NCI-H2227 (cell line): ENCODE data around the gene PAEP.
"Not testable (repeated sequence)": the region's sequence is repeated elsewhere in the genome, so short reads cannot be mapped to it uniquely, and the experiment has no call there.

Experiments
- DNase-seq: peaks from one replicate; lab custom pipeline; 2025; ENCODE audit not compliant: unreplicated experiment; lab: John Stamatoyannopoulos, UW

The PAEP gene

DNA sequence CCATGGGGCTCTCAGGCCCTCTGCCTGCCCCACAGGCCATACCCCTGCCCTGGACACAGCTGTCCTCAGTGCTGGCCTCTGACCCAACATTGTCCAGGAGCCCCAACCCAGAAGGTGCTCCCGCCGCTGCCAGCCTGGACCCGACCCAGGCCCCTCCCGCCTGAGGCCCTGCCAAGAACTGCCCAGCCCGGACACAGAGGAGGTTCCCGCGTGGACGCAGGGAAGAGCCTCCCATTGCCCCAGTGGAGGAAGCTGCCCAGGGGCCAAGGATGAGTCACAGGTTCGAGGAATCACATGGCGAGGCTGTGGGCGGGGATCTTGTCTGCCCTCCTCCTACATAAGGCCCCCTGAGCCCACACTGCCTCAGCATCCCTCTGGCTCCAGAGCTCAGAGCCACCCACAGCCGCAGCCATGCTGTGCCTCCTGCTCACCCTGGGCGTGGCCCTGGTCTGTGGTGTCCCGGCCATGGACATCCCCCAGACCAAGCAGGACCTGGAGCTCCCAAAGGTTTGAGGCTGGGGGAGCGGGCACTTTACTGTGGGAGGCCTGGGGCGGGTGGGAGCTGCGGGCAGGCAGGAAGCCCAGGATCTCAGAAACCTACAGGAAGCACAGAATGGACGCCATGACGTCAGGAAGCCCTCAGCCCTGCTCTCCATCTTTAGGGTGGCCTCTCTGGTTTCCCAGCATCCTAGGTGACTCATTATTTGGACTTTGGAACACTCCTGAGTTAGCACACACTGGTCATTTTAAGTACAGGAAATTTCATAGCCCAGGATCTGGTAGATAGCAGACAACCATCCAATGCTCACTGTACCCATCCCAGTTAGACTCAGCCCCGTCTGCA lies at the start of gene PAEP:
PAEP (plus strand) TSS at position 366 of the 844 bp plus-strand sequence.
- no peak for DNase-seq

DNA sequence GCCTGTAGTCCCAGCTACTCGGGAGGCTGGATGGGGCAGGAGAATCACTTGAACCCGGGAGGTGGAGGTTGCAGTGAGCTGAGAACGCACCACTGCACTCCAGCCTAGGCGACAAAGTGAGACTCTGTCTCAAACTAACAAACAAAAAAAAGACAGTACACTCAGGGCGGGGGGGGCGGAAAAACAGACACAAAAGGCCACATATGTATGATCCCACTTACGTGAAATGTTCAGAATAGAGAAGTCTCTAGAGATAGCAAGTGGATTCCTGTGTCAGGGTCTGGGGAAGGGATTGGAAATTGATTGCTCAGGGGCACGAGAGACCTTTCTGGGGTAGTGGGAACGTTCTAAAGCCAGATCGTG lies 49.3 kb upstream of the PAEP start:
- no peak for DNase-seq

DNA sequence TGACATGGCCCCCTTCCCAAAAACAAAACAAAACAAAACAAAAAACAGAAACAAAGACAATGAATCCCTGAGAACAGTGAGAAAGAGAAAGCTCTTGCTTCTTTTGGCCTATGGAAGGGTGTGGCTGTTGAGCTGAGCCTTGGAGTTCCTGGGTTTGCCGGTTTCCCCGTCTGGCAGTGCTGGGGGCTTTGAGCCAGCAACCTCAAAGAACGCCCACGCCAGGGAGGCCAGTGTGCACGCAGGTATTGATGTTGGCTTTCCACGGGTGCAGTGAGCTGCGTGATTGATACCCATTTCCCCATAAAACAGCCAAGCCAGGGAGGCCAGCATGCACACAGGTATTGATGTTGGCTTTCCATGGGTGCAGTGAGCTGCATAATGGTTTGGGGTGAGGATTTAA lies 48.7 kb upstream of the PAEP start:
- no peak for DNase-seq

DNA sequence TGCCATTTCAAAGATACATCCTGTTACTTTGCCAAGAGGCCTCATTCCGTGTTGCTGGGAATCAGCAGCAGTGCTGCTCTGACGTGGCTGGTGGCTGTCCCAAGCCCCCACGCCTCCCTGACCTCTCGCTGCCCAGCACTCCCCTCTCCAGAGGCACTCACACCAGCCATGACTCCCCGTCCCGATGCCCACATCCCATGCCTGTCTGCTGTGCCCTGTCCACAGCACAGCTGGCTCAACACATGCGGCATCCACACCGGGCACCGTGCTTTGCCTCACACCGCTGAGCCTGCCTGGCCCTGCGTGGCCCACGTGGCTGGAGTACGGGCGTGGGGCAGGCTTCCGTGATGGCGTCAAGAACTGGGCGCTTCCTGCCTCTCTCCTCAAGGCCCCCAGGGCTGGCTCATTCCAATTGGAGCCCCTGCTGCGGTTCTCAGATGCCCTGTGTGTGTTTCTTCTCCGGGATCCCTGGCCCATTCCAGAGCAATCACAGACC lies 48.2 kb upstream of the PAEP start:
- no peak for DNase-seq

DNA sequence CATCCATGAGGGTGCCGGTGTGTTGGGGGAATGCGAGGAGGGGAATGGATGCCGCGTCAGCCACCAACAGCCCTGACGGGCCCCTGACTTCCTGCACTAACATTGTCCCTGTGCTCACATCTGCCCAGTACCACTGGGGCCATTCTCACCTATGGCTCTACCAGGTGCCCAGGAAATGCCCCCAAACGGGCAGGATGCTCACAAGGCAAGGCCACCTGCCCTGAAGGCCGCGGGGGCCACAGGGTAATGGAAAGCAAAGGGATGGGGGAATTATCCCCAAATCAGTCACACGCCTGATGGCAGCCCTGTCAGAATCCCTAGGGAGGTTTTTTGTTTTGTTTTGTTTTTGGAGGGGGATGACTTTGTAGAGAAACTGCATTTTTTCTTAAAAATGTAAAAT lies 47.6 kb upstream of the PAEP start:
- not testable (repeated sequence) for DNase-seq

DNA sequence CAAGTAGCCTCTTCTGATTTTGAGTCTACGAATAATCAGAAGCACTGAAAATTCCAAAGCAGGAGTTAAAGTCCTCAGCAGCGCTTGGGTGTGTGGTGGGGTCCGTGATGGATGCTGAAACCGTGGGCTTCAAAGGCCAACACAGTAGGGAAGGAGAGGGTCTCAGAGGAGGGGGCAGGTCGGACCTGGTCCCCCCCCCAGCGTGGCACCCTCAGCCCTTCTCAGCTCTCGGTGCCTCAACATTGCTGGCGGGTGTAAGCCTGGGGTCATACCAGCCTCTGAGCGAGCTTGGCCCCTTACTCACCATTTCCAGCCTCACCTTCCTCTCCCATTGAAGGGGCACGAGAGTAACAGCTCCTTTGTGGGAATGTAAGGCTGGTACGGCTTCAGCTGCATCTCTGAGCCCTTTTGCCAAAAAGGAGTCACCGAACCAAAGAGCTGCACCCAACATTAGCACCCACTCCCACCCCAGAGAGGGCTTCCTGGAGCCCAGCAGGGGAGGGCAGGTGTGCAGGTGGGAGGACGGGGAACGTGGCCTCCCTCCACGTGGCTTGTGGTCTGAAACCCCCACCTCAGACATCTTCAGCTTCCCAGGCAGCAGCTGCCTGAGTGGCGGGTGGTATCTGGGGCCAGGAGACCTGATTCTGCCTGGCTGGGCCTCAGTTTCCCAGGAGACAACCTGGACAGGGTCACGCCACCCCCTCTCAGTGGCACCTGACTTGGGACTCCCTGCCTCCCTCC lies 47.0 kb upstream of the PAEP start:
- no peak for DNase-seq

DNA sequence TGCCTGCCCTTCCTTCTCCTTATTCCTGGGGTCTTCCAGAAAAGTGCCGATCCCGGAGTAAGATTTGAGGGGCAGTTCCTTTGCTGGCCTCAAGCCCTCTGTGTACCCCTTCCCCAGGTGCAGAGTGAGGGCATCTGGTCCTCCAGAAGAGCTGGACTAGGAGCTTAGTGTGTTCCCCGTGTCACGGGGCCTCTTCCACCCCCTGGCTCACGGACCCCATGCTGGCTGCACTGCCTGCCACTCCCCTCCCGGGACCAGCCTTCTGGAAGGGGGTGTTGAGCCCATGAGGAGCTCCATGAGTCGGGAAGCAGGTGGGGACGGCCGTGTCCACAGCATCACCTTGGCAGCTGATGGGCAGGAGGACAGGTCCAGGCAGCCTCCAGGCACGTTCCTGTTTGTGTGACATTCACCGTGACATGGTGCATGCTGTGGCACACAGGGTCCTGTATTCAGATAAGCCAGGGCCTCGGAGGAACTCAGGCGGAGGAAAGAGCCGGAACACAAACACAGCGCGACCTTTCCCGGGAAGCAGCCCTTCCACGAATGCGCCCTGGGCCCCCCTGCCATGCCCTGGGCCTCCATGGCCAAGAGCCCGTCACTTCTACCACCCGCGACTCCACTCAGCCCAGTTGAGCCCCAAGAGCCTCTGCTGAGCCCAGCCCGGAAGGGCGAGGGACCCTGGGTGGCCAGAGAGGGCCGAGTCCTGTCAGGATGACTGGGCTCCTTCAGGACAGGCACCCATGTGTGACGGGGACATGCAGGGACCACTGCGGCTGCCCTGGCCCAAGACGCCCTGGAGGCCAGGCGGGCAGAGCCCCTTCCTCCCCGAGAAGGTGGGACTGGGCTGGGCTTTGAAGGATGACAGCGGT lies 46.2 kb upstream of the PAEP start:
- DNase-seq = no peak

DNA sequence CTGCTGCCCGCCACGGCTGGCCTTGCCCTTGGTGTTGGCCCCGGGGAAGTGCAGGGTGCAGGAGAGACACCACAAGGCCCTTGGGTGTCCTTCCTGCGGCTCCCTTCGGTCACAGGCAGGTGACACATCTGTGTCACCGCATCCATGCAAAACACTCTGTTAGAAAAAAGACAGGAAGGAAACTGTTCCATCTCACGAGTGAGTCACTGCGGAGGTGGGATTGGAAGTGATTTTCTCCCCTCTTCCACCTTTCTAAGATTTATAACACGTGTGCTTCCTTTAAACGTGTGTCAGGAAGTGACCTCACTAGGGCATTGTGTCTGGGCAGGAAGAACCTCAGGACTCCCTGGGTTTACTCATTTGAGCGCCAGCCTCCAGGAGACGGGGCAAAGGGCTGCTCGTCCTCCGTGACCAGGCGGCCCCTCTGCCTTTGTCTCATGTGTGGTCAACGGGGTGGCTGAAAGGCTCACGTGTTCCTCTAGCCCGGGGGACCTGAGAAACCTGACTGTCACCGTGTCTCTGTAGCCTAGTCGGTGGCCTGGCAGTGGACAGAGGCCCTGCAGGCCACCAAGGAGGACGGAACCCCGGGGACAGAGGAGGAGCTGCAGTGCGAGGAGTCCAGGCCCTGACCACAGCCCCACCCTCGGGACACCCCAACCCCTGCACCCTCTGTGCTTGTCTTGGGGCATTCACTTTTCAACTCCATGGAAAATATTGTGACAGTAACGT lies 45.3 kb upstream of the PAEP start:
- no peak for DNase-seq

DNA sequence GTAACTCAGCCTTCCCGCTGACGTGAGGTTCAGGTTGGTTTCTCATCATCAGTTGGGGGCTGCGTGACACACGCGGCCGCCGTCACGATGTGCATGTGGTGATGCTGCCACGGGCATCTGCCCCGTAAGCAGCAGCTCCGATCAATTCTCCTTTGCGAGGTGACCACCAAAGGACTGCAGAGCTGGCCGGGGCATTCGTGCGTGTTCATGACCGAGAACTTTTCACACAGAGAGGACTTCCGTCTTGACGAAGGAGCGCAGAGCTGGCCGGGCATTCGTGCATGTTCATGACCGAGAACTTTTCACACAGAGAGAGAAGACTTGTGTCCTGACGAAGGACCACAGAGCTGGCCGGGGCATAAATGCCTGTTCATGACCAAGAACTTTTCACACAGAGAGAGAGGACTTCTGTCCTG lies 44.1 kb upstream of the PAEP start:
- no peak for DNase-seq

DNA sequence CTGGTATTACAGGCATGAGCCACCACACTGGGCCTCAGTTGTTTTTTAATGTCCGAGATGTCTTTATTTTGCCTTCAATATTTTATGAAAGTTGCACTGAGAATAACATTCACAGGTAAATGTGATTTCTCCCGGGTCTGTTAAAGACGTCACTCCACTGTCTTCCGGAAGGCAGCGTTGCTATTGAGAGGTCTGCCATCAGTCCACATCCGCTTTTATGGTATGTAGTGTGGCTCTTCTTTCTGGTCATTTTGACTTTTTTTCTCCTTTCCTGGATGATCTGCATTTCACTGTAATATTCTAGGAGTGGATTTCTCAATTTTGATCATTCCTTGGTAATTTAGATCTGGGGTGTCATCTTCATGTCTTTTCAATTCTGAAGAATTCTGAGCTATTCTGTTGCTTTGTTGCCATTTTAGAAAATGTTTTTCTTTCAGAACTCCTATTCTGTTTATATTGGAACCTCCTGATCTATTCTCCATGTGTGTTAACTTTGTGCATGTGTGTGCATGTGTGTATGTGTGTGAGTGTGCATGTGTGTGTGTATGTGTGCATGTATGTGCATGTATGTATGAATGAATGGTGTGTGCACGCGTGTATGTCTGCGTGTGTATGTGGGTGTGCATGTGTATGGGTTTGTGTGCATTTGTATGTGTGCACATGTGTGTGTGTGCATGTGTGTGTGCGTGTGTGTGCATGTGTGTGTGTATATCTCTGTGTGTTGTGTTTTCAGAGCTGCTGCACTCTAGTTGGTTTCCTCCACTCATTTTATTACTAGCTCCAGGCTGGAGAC lies 42.2 kb upstream of the PAEP start:
- no peak for DNase-seq

DNA sequence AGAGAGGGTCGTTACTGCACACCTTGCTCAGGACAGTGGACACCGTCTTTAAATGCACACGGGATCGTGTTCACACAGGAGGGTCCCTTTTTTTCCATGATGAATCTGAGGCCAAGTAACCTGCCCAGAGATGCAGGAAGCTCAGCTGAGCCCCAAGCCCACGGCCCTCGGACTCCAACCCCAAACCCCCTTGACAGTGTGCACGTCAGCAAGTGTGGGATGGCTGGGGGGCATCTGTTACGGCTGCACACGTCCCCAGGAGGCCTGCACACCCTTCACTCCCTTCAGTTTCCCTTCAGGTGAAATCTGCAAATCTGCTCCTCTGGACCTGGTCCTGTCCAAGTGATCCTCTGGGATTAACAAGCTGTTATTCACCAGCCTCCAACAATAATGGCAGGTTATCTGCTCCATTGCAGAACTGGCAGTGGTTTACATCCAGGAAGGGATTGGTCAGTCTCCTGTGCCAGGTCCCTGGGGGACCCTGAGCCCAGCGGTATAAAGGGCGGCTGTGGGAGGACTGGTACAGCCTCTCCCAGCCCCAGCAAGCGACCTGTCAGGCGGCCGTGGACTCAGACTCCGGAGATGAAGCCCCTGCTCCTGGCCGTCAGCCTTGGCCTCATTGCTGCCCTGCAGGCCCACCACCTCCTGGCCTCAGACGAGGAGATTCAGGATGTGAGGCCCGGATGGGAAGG lies 40.5 kb upstream of the PAEP start, which contains the start of gene LCN1:
LCN1 (plus strand) TSS at position 525 of the 692 bp plus-strand sequence; CDS start at position 583, 58 bp downstream.
- DNase-seq = no peak

DNA sequence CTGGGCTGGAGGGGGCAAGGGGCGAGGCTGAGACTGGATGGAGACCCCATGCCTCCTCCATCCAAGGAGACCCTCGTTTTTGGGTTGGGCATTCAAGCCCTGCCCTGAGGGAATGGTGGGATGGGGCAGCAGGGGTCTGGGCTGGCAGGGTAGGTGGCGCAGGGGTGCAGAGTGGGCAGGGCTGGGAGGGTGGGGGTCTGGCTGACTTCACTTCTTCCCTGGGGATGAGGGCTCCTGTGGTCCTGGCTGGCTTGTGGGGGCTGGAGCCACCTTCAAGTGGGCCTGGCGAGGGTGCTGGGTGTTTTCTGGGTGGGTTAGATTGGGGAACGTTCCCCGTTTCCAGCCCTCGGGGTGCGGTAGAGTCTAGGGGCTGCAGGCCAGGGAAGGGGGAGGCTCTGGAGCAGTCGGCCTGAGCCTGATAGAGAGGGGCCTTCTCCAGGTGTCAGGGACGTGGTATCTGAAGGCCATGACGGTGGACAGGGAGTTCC lies 39.9 kb upstream of the PAEP start:
- no peak for DNase-seq

DNA sequence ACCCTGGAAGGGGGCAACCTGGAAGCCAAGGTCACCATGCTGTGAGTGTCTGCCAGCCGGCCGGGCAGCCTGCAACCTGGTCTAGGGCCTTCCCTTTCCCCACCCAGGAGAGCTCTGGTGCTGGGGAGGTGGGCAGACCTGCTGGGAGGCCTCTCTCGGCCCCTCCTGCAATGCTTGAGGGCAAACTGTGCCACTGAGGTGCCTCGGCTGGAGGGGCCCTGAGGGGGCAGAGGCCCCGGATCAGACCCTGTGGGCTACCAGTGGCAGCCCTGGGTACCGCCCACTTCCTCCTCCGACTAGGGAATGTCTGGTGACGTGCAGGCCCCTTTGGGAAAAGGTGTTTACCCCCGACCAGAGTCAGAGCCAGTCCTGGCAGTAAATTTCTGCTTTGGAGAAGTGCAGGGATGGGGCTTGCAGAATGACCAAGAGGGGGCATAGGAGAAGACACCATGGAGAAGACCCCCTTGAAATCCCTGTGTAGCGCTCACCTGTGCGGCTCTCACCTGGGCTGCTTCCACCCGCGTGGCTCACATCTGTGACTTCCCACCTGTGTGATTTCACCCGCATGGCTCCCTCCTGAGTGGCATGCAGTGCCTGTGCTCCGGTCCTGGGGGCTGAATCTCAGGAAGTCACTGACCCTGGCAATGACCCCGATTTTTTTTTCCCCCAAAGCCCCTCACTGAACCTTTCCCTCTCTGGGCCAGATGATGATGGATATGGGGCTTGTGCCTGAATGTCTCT lies 39.2 kb upstream of the PAEP start:
- DNase-seq = no peak

DNA sequence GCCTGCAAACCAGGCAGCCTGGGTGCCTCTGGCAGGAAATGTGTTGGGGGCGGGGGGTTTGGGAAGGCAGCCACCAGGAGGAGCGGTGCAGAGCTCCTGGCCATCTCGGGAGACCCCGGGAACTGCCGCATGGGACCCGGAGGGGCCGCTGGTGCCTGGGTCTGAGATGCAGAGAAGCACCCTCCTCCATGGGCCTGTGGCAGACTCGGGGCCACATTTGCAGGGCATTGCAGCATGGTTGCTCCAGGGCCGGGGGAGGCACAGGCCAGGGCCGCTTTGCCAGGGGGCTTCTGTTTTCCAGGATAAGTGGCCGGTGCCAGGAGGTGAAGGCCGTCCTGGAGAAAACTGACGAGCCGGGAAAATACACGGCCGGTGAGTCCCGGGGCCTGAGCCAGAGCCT lies 38.6 kb upstream of the PAEP start:
- DNase-seq = no peak

DNA sequence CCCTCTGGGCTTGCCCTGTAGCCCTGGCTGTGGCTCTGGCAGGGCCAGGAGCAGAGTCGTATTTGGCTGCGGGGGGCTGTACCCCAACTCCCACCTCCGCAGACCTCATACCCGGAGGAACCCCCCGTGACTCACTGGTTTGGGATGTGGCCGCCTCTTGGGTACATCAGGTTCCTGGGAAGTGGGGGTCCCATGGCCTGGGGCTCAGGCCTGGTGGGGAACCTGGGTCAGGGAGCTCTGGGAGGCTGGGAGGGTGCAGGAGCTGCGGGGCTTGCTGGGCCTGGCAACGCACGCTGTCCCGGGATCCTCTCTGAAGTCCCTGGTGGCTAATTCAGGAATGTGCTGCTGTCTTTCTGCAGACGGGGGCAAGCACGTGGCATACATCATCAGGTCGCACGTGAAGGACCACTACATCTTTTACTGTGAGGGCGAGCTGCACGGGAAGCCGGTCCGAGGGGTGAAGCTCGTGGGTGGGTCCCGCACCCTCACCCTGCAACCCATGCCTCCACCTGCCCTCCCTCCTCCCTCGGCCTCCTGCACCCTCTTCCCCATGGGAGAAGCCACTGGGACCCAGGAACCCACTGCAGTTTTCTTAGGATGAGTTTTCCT lies 37.9 kb upstream of the PAEP start:
- DNase-seq = no peak

DNA sequence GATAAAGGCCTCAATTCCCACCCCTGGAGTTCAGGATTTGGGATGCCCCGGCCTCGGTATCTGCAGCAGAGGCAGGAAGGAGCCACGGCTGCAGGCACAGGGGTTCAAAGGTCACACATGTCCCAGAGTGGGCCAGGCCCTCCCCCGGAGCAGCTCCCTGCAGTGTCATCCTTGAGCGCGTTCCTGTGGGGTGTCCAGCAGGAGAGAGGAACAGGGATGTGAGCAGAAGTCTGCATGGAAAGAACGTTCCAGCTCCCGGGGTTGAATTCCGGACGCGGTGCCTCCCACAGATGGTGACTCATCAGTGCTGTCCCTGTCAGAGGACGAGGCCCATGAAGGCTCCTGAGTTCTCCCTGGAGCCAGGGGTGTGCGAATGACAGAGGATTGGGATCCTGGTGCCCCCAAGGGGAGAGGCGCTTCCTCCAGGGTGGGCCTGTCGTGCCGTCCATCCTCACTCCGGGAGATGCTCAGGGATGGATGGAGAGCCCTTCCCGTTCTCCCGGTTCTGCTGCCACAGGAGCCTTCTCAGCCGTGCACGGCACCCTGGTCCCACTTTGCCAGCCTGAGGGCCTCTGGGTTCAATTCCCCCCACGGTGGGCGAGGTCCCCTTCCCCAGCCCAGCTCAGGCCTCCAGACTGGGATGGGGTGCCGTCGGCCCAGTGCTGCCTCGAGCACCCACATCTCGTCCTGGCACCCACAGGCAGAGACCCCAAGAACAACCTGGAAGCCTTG lies 37.3 kb upstream of the PAEP start:
- DNase-seq = no peak
